ENCODE results near the gene ANKH.

DNA sequence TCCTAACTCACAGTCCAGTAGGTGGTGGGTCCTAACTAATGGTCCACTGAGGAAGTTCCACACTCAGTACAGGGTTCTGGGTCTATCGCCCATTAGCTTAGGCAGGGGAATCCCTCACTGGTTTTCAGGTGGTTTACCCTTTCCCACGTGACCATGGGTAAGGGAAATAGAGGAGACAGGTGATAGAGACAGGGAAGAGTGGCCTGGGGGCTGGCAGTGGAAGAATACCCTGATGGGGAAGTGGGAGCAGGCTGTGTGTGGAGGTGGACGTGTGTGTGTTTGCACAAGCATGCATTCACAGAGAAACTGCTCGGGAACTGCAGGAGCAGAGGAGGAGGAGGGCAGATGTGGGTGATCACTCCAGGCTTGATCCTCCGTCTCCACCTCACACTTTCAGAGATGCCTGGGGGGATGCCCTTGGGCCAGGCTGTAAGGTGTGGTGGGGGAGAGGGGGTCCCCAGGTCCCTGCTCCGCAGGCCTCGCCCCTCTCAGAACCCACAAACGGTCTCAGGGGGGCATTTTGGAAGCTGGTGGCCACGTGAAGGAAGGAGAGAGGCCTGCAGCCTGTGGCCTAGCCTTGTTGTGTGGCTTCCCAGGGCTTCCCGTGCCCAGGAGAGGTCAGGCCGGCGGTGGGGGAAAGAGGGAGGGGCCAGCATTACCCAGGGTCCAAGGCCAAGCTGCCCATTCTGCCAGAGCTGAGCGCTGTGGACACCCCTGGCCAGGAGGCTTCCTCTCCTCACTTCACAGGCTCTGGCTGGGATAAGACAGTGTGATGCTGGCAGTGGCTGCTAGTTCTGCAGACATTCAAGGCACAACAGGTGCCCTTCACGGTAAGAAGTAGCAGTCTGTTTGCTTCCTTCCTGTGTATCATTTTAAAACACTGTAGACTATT is 127.0 kb downstream of the ANKH start:
- TF ChIP-seq YY1 (IDR thresholded peaks at IDR 0.05; ENCODE audit: insufficient read depth, insufficient read length) (no peak), ZNF274 (IDR thresholded peaks at IDR 0.05; ENCODE audit: low read depth, low read length) (no peak), SUZ12 (IDR thresholded peaks at IDR 0.05; ENCODE audit: extremely low read depth, insufficient read depth, insufficient read length) (no peak)
